Osteocyte (in vitro differentiated cells): Measurements from ENCODE around the gene RAI14. TPM values are rescaled to one million over a fixed set of nuclear protein-coding genes. Genes with fewer than 3 reads are reported as not detected.

Experiments used
- DNase-seq: peaks from one replicate; pipeline ENCODE4 v3.0.0; 2021; ENCODE audit warnings: mixed read lengths; ENCODE audit not compliant: unreplicated experiment; ENCODE audit errors: extremely low spot score
- H3K27ac Mint-ChIP-seq: one replicate; pipeline ENCODE4 v1.8.0; 2021; ENCODE audit warnings: mild to moderate bottlenecking, mixed read lengths; ENCODE audit not compliant: unreplicated experiment
- H3K27me3 Mint-ChIP-seq: one replicate; pipeline ENCODE4 v1.8.0; 2021; ENCODE audit warnings: mixed read lengths; ENCODE audit not compliant: unreplicated experiment
- H3K36me3 Mint-ChIP-seq: one replicate; pipeline ENCODE4 v1.8.0; 2021; ENCODE audit warnings: mixed read lengths; ENCODE audit not compliant: unreplicated experiment
- H3K4me1 Mint-ChIP-seq: one replicate; pipeline ENCODE4 v1.8.0; 2021; ENCODE audit warnings: mixed read lengths; ENCODE audit not compliant: unreplicated experiment
- H3K4me3 Mint-ChIP-seq: one replicate; pipeline ENCODE4 v1.8.0; 2021; ENCODE audit warnings: mild to moderate bottlenecking, moderate library complexity, mixed read lengths; ENCODE audit not compliant: unreplicated experiment
- H3K9me3 Mint-ChIP-seq: one replicate; pipeline ENCODE4 v1.8.0; 2021; ENCODE audit warnings: mixed read lengths; ENCODE audit not compliant: unreplicated experiment
- CTCF ChIP-seq: fragments of 200-600 bp; sonication (generic); IDR thresholded peaks from 2 replicates; pipeline ENCODE4 v1.5.0; 2021; ENCODE audit warnings: antibody characterized with exemption, mild to moderate bottlenecking, moderate library complexity
- total RNA-seq: library from RNA; stranded (reverse); gene quantifications from 2 replicates; pipeline ENCODE4 v1.2.1, GENCODE V29; 2021

The RAI14 gene
- total RNA-seq, 1 donor from 2014 or later: 130 TPM

DNA sequence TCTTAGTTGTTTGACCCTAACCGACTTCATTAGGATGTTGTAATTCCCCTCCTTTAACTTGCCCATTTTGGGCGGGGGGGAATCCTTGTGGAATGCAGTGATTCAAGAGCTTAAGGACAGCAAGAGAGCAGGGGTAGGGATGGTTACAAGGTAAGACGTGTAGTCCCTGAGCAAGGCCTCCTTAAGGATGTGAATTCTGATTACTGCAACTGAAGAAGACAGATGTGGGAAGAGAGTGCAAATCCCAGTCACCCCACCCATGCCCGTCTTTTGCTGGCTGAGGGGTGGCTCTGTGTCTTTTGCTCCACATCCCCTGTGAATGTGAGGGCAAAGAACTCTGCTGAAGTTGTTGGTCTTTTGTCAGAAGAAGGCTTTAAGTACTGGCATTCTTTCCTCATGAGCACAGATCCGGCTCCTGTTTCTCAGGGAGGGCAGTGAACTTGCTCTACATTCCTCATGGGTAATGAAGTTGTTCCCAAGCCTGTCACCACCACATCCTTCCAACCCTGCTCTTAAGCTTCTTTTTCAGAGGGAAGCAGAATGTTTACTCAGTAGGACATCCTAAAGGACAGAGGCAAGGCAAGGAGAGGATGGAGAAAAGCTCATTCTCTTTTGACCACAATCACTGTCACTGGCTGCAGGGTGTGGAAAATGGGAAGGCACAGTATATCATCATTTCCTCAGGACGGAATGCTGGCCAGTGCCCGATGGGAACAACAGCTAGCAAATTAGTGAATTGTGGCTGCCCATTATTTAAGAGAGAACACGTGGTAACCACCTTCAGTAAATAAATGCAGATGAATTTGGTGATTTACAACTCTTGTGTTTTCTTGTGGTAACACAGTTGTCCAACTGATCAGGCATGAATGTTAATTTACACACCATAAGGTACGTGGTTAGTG is 61.5 kb downstream of the RAI14 start:
- H3K9me3 Mint-ChIP-seq: no peaks in the 10 kb centered on the region
- H3K27me3 Mint-ChIP-seq: no peaks in the 10 kb centered on the region
- no peak overlapping the region for H3K4me3 Mint-ChIP-seq
- no peak for TF ChIP-seq CTCF
- DNase-seq: no peak
- H3K36me3 Mint-ChIP-seq: peaks cover 12% of the 10 kb centered on the region
- H3K27ac Mint-ChIP-seq: peak overlapping the region; percentile 84
- H3K4me1 Mint-ChIP-seq: peaks cover 53% of the 10 kb centered on the region

GRCh38 chr5:34718516-34718915 is 62.4 kb downstream of the RAI14 start:
- no peak overlapping the region for H3K4me3 Mint-ChIP-seq
- no peak for TF ChIP-seq CTCF
- no peak for DNase-seq
- peaks cover 16% of the 10 kb centered on the region for H3K36me3 Mint-ChIP-seq
- peaks cover 50% of the 10 kb centered on the region for H3K4me1 Mint-ChIP-seq
- H3K27me3 Mint-ChIP-seq: no peaks in the 10 kb centered on the region
- peak overlapping the region; percentile 84 for H3K27ac Mint-ChIP-seq
- H3K9me3 Mint-ChIP-seq: no peaks in the 10 kb centered on the region

- no peak for TF ChIP-seq CTCF
- no peaks in the 10 kb centered on the region for H3K27me3 Mint-ChIP-seq
- H3K36me3 Mint-ChIP-seq: peaks cover 16% of the 10 kb centered on the region
- peaks cover 50% of the 10 kb centered on the region for H3K4me1 Mint-ChIP-seq
- no peak overlapping the region for H3K4me3 Mint-ChIP-seq
- H3K27ac Mint-ChIP-seq: no peak overlapping the region
- no peaks in the 10 kb centered on the region for H3K9me3 Mint-ChIP-seq
- DNase-seq: no peak
Observed at GRCh38 chr5:34719029-34719428, 62.9 kb downstream of the RAI14 start.

DNA sequence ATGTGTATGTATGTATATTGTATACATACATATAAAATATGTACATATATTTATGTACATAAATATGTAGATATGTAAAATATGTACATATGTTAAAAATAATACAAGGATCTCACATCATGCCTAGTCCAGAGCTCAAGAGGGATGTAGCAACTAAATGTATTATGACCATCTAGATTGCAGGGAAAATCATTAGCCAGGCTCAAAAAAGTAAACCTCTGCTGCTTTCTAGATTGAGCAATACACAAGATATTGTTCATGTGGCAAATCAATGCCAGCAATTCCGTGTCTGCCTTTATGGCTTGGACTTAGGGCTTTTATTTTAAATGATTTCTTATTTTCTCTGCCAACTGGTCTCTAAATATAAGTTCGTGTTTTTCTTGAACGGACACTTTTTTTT is 65.2 kb downstream of the RAI14 start:
- no peak for DNase-seq
- H3K9me3 Mint-ChIP-seq: no peaks in the 10 kb centered on the region
- no peaks in the 10 kb centered on the region for H3K27me3 Mint-ChIP-seq
- H3K36me3 Mint-ChIP-seq: peaks cover 14% of the 10 kb centered on the region
- no peak overlapping the region for H3K27ac Mint-ChIP-seq
- H3K4me1 Mint-ChIP-seq: peaks cover 28% of the 10 kb centered on the region
- no peak for TF ChIP-seq CTCF
- no peak overlapping the region for H3K4me3 Mint-ChIP-seq

DNA sequence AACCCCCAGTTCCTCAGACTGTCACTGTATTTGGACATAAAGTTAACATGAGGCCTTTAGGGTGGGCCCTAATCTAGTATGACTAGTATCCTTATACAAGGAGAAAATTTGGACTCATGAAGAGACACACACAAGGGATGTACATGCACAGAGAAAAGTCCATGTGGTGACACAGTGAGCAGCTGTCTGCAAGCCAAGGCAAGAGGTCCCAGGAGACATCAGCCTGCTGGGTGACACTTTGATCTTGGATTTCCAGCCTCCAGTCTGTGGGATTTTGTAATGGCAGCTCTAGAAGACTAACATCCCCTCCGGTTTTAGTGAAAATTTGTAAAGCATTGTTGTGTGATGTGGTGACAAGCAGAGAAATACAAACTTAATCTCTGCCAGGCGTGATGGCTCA is 66.1 kb downstream of the RAI14 start:
- Mint-ChIP-seq H3K27ac (no peak overlapping the region), H3K36me3 (peaks cover 17% of the 10 kb centered on the region), H3K27me3 (no peaks in the 10 kb centered on the region)

More for the DNA sequence above, 66.1 kb downstream of the RAI14 start:
- no peak for TF ChIP-seq CTCF
- Mint-ChIP-seq H3K4me3 (no peak overlapping the region), H3K4me1 (peaks cover 21% of the 10 kb centered on the region), H3K9me3 (peaks cover 5% of the 10 kb centered on the region)
- no peak for DNase-seq
